ENCODE results near the gene NUP188. TPM values are rescaled to one million over a fixed set of nuclear protein-coding genes. Genes with fewer than 3 reads are reported as not detected.

Gene NUP188
- total and polyA plus RNA-seq, 2 of the 13 experiments (the other 11 are each of a cell fraction or from before 2014, with no cell fraction given) = 28.0 to 38.5 TPM

DNA sequence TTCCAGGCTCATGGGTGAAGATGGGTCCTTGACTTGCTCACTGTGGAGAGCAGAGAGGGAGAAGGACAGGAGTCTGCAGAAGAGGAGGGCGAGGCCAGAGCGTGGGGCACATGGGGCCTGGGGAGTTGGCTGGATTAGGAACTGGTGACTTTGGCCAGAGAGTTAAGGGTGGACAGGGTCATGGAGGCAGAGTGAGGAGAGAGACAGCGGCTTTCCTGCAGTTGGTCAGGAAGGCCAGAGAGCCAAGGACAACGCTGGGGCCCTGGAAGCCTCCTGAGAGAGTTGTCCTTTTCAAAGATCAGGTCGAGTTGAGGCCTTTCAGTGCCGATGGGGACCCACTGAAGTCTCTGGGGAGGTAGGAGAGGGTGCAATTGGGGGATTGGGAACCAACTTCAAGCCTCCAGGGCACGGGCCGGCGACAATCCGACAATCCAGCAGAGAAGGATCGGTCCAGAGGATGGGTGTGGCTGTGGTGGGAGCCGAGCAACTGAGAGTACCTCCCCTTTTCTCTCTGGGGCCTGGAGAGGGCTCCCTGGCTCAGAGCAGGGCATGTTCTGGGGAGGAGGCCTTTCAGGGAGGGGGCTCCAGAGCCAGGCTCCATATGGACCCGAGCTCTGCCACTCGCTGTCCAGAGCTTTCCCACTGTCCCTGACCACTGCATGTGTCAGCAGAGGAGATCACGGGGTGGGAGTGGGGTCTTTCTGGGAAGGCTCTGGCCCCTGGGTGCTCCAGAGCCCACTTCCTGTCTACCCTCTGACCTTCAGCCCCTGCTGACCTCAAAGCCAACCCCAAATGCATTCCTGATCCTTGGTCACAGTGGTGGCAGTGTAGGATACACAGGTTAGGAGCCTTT lies 34.2 kb upstream of the NUP188 start (continued):
- TF ChIP-seq, protein P1, sequence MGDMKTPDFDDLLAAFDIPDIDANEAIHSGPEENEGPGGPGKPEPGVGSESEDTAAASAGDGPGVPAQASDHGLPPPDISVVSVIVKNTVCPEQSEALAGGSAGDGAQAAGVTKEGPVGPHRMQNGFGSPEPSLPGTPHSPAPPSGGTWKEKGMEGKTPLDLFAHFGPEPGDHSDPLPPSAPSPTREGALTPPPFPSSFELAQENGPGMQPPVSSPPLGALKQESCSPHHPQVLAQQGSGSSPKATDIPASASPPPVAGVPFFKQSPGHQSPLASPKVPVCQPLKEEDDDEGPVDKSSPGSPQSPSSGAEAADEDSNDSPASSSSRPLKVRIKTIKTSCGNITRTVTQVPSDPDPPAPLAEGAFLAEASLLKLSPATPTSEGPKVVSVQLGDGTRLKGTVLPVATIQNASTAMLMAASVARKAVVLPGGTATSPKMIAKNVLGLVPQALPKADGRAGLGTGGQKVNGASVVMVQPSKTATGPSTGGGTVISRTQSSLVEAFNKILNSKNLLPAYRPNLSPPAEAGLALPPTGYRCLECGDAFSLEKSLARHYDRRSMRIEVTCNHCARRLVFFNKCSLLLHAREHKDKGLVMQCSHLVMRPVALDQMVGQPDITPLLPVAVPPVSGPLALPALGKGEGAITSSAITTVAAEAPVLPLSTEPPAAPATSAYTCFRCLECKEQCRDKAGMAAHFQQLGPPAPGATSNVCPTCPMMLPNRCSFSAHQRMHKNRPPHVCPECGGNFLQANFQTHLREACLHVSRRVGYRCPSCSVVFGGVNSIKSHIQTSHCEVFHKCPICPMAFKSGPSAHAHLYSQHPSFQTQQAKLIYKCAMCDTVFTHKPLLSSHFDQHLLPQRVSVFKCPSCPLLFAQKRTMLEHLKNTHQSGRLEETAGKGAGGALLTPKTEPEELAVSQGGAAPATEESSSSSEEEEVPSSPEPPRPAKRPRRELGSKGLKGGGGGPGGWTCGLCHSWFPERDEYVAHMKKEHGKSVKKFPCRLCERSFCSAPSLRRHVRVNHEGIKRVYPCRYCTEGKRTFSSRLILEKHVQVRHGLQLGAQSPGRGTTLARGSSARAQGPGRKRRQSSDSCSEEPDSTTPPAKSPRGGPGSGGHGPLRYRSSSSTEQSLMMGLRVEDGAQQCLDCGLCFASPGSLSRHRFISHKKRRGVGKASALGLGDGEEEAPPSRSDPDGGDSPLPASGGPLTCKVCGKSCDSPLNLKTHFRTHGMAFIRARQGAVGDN (CRISPR knock-in tag; IDR thresholded peaks at IDR 0.05) = peak; percentile 86
- TF ChIP-seq PHF21A (CRISPR knock-in tag; IDR thresholded peaks at IDR 0.05) (peak; percentile 19; the same call in 1 of the 2 replicates), RARG (CRISPR knock-in tag; IDR thresholded peaks at IDR 0.05; ENCODE audit: low read depth) (no peak), ELF3 (CRISPR knock-in tag; IDR thresholded peaks at IDR 0.05) (no peak), EHMT2 (IDR thresholded peaks at IDR 0.05; ENCODE audit: borderline replicate concordance, low read depth, low read length) (no peak), RFX5 (IDR thresholded peaks at IDR 0.05; ENCODE audit: low read depth, low read length) (no peak), RBM39 (IDR thresholded peaks at IDR 0.05; ENCODE audit: low read depth, low read length, poor library complexity, severe bottlenecking) (no peak), AGO1 (IDR thresholded peaks at IDR 0.05; ENCODE audit: low read depth, low read length, poor library complexity, severe bottlenecking) (no peak), SMAD9 (CRISPR knock-in tag; IDR thresholded peaks at IDR 0.05) (no peak), ZFP36 (IDR thresholded peaks at IDR 0.05; ENCODE audit: borderline replicate concordance, low read depth, low read length, partially characterized antibody) (no peak), FOXA3 (CRISPR knock-in tag; IDR thresholded peaks at IDR 0.05) (peak; percentile 26; the same call in 1 of the 2 replicates), JARID2 (CRISPR knock-in tag; IDR thresholded peaks at IDR 0.05; ENCODE audit: insufficient replicate concordance) (no peak), ZNF558 (CRISPR knock-in tag; IDR thresholded peaks at IDR 0.05; ENCODE audit: borderline replicate concordance) (no peak), ZNF775 (CRISPR knock-in tag; IDR thresholded peaks at IDR 0.05; ENCODE audit: borderline replicate concordance) (no peak), ZNF292 (CRISPR knock-in tag; IDR thresholded peaks at IDR 0.05; ENCODE audit: borderline replicate concordance, low read depth) (no peak), RELA (CRISPR knock-in tag; IDR thresholded peaks at IDR 0.05) (no peak), NR2C2 (CRISPR knock-in tag; IDR thresholded peaks at IDR 0.05; ENCODE audit: borderline replicate concordance) (peak; percentile 83), ZBTB7A (CRISPR knock-in tag; IDR thresholded peaks at IDR 0.05) (peak; percentile 88), MTF2 (CRISPR knock-in tag; IDR thresholded peaks at IDR 0.05; ENCODE audit: borderline replicate concordance) (no peak)
- TF ChIP-seq, protein P2, sequence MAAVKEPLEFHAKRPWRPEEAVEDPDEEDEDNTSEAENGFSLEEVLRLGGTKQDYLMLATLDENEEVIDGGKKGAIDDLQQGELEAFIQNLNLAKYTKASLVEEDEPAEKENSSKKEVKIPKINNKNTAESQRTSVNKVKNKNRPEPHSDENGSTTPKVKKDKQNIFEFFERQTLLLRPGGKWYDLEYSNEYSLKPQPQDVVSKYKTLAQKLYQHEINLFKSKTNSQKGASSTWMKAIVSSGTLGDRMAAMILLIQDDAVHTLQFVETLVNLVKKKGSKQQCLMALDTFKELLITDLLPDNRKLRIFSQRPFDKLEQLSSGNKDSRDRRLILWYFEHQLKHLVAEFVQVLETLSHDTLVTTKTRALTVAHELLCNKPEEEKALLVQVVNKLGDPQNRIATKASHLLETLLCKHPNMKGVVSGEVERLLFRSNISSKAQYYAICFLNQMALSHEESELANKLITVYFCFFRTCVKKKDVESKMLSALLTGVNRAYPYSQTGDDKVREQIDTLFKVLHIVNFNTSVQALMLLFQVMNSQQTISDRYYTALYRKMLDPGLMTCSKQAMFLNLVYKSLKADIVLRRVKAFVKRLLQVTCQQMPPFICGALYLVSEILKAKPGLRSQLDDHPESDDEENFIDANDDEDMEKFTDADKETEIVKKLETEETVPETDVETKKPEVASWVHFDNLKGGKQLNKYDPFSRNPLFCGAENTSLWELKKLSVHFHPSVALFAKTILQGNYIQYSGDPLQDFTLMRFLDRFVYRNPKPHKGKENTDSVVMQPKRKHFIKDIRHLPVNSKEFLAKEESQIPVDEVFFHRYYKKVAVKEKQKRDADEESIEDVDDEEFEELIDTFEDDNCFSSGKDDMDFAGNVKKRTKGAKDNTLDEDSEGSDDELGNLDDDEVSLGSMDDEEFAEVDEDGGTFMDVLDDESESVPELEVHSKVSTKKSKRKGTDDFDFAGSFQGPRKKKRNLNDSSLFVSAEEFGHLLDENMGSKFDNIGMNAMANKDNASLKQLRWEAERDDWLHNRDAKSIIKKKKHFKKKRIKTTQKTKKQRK (IDR thresholded peaks at IDR 0.05; ENCODE audit: low read length) = no peak
- TF ChIP-seq, protein P3, sequence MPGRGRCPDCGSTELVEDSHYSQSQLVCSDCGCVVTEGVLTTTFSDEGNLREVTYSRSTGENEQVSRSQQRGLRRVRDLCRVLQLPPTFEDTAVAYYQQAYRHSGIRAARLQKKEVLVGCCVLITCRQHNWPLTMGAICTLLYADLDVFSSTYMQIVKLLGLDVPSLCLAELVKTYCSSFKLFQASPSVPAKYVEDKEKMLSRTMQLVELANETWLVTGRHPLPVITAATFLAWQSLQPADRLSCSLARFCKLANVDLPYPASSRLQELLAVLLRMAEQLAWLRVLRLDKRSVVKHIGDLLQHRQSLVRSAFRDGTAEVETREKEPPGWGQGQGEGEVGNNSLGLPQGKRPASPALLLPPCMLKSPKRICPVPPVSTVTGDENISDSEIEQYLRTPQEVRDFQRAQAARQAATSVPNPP (CRISPR knock-in tag; IDR thresholded peaks at IDR 0.05) = no peak

All from HepG2 (cell line).